Right lobe of liver (tissue), 6 donors: ENCODE data around the gene FAR1. TPM values are rescaled to one million over a fixed set of nuclear protein-coding genes. Genes with fewer than 3 reads are reported as not detected.

Experiments used
- ATAC-seq, 4 donors: fragments of 200-7000 bp; cut with Tn5 transposase; one replicate each; pipeline ENCODE4 v1.9.1; 2020; ENCODE audit warnings: mild to moderate bottlenecking in 4 of 4, moderate library complexity in 4 of 4
- DNase-seq, 3 donors: peaks; one replicate each; pipeline ENCODE4 v3.0.0-alpha.2; 2020
- H3K27ac ChIP-seq, 3 donors: fragments of 200-600 bp; one replicate each; pipeline ENCODE4 v1.8.0; 2022
- H3K27me3 ChIP-seq, 2 donors: fragments of 200-600 bp; one replicate each; pipeline ENCODE4 v1.8.0; 2022
- H3K36me3 ChIP-seq, 4 donors: fragments of 200-600 bp; sonication (generic) in 1 of 4; one replicate each; pipeline versions ENCODE4 v1.5.1 to v1.8.0; 2017 to 2022; ENCODE audit warnings: control low read depth in 1 of 4
- H3K4me1 ChIP-seq, 4 donors: fragments of 200-600 bp; sonication (generic) in 1 of 4; one replicate each; pipeline versions ENCODE4 v1.5.1 to v1.8.0; 2017 to 2022; ENCODE audit warnings: control low read depth in 1 of 4
- H3K4me3 ChIP-seq, 3 donors: fragments of 200-600 bp; one replicate each; pipeline ENCODE4 v1.8.0; 2022
- H3K9me3 ChIP-seq, 4 donors: fragments of 200-600 bp; sonication (generic) in 1 of 4; one replicate each; pipeline versions ENCODE4 v1.5.1 to v1.8.0; 2017 to 2022; ENCODE audit warnings: control low read depth in 1 of 4
- POLR2A ChIP-seq: fragments of 450-650 bp; IDR thresholded peaks from one replicate; pipeline ENCODE4 v1.6.1; 2017; ENCODE audit warnings: antibody characterized with exemption, mild to moderate bottlenecking
- WGBS: methylation state at CpG from one replicate; pipeline ENCODE4 v1.1.6; 2018; ENCODE audit warnings: low coverage, low lambda C conversion rate; ENCODE audit not compliant: insufficient coverage; ENCODE audit errors: missing lambda C conversion rate; 5-methylcytosine and 5-hydroxymethylcytosine counted together
- intact Hi-C, 2 donors: fragments of 100-400 bp; cut with DNase I; formaldehyde crosslinking; loops; one replicate each; pipeline versions ENCODE4 v1.11.2 to v1.14.1; 2022
- total RNA-seq, 6 experiments: library from RNA; depleted of rRNA in 2 of 6; stranded (reverse); fragments of >200 nt in 2 of 6; fragmentation: NEBNext Ultra II Directional in 3 of 6; extraction: Animal tissue kit (Norgen Biotek cat#: 25700) in 3 of 6; gene quantifications; one replicate each; pipeline versions ENCODE4 v1.1.0 to v1.2.4, GENCODE V29; 2016 to 2023
- TF ChIP-seq, protein P1 (sequence below), 4 donors: fragments of 200-600 bp in 3 of 4; fragments of 450-650 bp in 1 of 4; IDR thresholded peaks; one replicate each; pipeline versions ENCODE4 v1.5.1 to v1.8.0; 2016 to 2022; ENCODE audit warnings: antibody characterized with exemption in 4 of 4, mild to moderate bottlenecking in 2 of 4
- donor health status: DM: no; HTN: yes; CAD: no.
- donor health status: DM: no; HTN: no; CAD: no.
- donor health status: DM: no; HTN: no; CAD: no.
- donor health status: DM: no; HTN: yes; CAD: no.
- donor health status: DM: no; HTN: yes; CAD: no.

The FAR1 gene
- total RNA-seq, 6 experiments from 2014 or later, result 2.8 to 8.9 (median 3.6) TPM

DNA sequence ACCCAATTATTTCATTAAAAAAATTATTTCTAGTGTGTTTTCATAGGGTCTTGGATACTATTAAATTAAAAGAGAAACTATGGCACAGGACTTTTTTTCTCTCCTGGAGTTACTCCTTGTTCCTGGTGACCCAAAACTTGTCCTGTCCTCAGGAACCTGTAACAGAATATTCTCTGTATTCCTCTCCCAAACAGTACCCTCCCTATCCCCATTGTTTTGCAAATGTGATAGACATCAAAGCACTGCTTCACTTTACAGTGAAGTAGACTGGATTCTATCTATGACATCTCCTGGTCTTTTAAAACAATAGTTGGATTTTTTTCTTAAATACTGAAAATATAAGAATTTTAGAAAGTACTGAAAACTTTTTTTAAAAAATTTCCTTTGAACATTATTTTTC, 37.2 kb downstream of the FAR1 start:
- no peaks in the 10 kb centered on the region for H3K9me3 ChIP-seq
- no peak for DNase-seq
- ATAC-seq, result no peak
- no peak overlapping the region for H3K27ac ChIP-seq
- intact Hi-C loops, result no loop called here
- TF ChIP-seq, protein P1, sequence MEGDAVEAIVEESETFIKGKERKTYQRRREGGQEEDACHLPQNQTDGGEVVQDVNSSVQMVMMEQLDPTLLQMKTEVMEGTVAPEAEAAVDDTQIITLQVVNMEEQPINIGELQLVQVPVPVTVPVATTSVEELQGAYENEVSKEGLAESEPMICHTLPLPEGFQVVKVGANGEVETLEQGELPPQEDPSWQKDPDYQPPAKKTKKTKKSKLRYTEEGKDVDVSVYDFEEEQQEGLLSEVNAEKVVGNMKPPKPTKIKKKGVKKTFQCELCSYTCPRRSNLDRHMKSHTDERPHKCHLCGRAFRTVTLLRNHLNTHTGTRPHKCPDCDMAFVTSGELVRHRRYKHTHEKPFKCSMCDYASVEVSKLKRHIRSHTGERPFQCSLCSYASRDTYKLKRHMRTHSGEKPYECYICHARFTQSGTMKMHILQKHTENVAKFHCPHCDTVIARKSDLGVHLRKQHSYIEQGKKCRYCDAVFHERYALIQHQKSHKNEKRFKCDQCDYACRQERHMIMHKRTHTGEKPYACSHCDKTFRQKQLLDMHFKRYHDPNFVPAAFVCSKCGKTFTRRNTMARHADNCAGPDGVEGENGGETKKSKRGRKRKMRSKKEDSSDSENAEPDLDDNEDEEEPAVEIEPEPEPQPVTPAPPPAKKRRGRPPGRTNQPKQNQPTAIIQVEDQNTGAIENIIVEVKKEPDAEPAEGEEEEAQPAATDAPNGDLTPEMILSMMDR (IDR thresholded peaks at IDR 0.05), result no peak
- TF ChIP-seq POLR2A, result no peak
- H3K4me3 ChIP-seq, result no peak overlapping the region
- H3K4me1 ChIP-seq, result no peaks in the 10 kb centered on the region
- no peaks in the 10 kb centered on the region for H3K36me3 ChIP-seq
- no peaks in the 10 kb centered on the region for H3K27me3 ChIP-seq

DNA sequence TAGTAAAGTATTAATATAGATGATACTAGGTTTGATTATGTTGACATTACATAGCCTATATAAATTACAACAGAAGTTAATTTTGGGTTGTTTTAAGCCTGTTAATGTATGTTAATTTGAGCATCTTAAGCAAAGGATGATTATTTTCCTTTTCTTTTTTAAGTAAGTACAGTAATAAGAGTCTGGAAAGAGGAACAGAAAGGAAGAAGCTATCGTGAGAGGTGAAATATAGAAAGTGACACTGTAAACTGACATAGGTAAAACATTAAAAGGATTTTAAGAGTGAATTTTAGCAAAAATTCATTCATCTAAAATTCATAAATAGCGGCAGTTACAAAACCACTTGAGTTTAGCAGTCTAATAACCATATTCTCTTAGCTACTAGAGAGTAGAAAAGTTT, 45.5 kb downstream of the FAR1 start:
- Histone ChIP-seq H3K9me3 (no peaks in the 10 kb centered on the region), H3K27ac (no peak overlapping the region), H3K4me3 (no peak overlapping the region), H3K4me1 (no peaks in the 10 kb centered on the region), H3K36me3 (peaks cover 0 to 5% (median 0%) of the 10 kb centered on the region in 4 donors), H3K27me3 (no peaks in the 10 kb centered on the region)
- ATAC-seq (no peak), DNase-seq (no peak)
- WGBS, result 68% methylated on average over 2 of the region's 2 CpGs
- intact Hi-C loops, result no loop called here
- TF ChIP-seq, protein P1 (IDR thresholded peaks at IDR 0.05), result no peak
- no peak for TF ChIP-seq POLR2A

DNA sequence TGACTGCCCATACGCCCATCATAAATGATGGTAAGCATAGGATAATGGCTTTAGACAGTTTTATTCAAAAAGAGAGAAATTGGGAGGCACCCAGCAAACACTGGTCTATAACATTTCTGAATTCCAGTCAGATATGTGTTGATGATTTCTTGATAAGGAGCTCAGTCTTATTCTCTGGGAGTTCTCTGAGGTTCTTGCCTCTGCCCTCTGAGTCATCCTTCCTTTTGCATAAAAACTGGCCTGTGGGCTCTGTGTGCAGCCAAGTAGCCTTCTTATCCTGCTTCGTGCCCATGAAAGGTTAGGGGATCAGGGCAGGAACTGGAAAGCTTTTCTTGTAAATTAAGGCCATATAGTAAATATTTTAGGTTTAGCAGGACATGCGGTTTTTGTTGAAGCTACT, 48.9 kb downstream of the FAR1 start:
- H3K9me3 ChIP-seq, result no peaks in the 10 kb centered on the region

DNA sequence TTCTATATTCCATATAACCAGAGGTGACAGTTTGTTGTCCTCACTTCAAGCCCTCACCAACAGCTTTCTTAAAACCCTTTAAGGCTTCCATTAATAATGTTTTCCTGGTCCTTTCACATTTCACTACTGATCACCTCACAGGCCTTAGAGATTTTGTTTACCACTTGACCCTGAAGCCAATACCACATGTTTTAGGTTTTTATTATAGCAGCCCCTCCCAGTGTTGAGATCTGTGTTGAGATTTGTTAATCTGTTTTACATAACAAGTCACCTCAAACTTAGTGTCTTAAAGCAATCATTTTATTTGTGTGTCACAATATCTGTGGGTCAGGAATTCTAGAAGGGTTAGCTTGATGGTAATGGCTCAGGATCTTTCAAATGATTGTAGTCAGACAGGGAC, 49.9 kb downstream of the FAR1 start:
- no peak overlapping the region for H3K4me3 ChIP-seq
- no peaks in the 10 kb centered on the region for H3K27me3 ChIP-seq
- H3K9me3 ChIP-seq, result no peaks in the 10 kb centered on the region
- TF ChIP-seq POLR2A, result no peak
- TF ChIP-seq, protein P1 (IDR thresholded peaks at IDR 0.05), result no peak
- H3K4me1 ChIP-seq, result no peaks in the 10 kb centered on the region
- peaks cover 0 to 5% (median 0%) of the 10 kb centered on the region in 4 donors for H3K36me3 ChIP-seq
- intact Hi-C loops, result no loop called here
- H3K27ac ChIP-seq, result no peak overlapping the region
- ATAC-seq, result no peak
- DNase-seq, result no peak

More for the DNA sequence above, 48.9 kb downstream of the FAR1 start:
- intact Hi-C loops, result no loop called here
- H3K4me3 ChIP-seq, result no peak overlapping the region
- DNase-seq, result no peak
- peak in 3 of 4 donors; percentile 13 to 41 (median 29) for ATAC-seq
- H3K36me3 ChIP-seq, result peaks cover 0 to 5% (median 0%) of the 10 kb centered on the region in 4 donors
- no peak for TF ChIP-seq POLR2A
- TF ChIP-seq, protein P1 (IDR thresholded peaks at IDR 0.05), result no peak
- H3K4me1 ChIP-seq, result no peaks in the 10 kb centered on the region
- H3K27me3 ChIP-seq, result no peaks in the 10 kb centered on the region
- 52% methylated on average over 3 of the region's 3 CpGs for WGBS
- no peak overlapping the region for H3K27ac ChIP-seq

DNA sequence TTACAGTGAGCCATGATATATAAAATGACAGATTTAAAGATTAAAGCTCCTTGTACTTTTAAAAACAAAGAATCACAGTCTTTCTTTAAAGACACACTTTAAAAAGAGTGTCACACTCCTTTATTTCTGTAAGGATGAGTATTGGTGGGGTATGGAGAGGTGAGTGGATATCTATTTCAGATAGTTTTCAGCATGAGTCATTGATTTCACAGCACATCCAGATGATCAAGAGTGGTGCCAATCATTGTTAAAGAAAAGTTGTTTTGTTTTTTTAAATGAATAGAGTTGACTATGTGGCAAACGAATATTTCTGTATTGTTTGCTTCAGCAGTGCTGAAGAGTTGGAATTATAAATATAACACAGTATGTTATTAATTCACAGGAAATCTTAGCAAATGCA, 52.5 kb downstream of the FAR1 start:
- no peaks in the 10 kb centered on the region for H3K4me1 ChIP-seq
- no peak for TF ChIP-seq POLR2A
- TF ChIP-seq, protein P1 (IDR thresholded peaks at IDR 0.05), result no peak
- no peaks in the 10 kb centered on the region for H3K27me3 ChIP-seq
- 53% methylated on average over 1 of the region's 1 CpG for WGBS
- no peak for DNase-seq
- ATAC-seq, result no peak
- no peak overlapping the region for H3K4me3 ChIP-seq
- H3K36me3 ChIP-seq, result no peaks in the 10 kb centered on the region
- no peaks in the 10 kb centered on the region for H3K9me3 ChIP-seq
- intact Hi-C loops, result no loop called here
- H3K27ac ChIP-seq, result no peak overlapping the region
